MM.1S (cell line): Measurements from ENCODE around the gene RAB3D.

ENCODE experiments used
- CTCF ChIP-seq: fragments of 300-600 bp; sonication (generic); IDR thresholded peaks from 2 replicates; pipeline ENCODE4 v1.5.1; 2016; ENCODE audit warnings: antibody characterized with exemption, low read length, mixed read lengths
- EZH2phosphoT487 ChIP-seq: fragments of 300-600 bp; sonication (generic); IDR thresholded peaks from 2 replicates; pipeline ENCODE4 v1.6.1; 2018; ENCODE audit warnings: antibody characterized with exemption, low read length

DNA sequence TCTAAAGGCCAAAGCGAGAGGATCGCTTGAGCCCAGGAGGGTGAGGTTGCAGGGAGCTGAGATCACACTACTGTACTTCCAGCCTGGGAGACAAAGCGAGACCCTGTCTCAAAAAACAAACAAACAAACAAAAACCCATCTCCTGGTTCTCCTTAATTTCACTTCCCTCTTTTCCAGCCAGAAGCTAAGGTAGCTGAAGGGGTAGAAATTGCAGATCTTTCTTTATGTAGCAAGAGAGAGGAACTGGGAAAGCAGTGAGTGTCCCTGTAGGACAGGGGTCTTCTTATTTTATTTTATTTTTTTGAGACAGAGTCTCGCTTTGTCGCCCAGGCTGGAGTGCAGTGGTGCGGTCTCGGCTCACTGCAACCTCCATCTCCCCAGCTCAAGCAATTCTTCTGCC, 48.0 kb downstream of the RAB3D start:
- TF ChIP-seq EZH2phosphoT487: no peak
- no peak for TF ChIP-seq CTCF
